ENCODE results near the gene FZR1.
"Not testable (repeated sequence)": the region's sequence is repeated elsewhere in the genome, so short reads cannot be mapped to it uniquely, and the experiment has no call there.

The FZR1 gene

GRCh38 chr19:3496392-3497273 lies 9.5 kb upstream of the FZR1 start:
- no peak for DNase-seq (ENCODE audit: low read depth)

DNA sequence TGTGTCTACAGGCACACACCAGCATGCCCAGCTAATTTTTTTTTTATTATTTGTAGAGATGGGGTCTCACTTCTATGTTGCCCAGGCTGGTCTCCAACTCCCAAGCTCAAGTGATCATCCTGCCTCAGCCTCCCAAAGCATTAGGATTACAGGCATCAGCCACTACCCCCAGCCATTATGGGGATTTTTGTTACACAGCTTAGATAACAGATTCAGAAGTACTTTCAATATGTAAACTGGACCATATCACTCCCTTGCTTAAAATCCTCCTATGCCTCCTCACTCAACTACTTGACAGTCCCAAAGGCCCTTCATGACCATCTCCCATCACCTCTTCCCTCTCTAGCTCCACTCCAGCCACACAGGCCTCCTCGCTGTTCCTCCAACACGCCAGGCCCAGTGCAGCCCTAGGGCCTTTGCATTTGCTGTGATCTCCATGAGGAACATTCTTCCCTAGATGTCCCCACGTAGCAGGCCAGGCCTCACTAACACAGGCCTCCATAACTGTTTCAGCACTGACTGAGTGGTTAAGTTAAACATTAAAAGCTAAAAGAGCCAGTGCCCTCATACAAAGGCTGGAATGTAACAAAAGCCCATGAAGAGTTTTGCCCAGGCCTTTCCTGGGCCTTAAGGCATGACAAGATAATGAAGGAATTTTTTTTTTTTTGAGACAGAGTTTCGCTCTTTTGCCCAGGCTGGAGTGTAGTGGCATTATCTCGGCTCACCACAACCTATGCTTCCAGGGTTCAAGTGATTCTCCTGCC lies 8.2 kb upstream of the FZR1 start:
- no peak for DNase-seq (ENCODE audit: low read depth)

GRCh38 chr19:3499738-3500428 lies 6.2 kb upstream of the FZR1 start:
- DNase-seq (ENCODE audit: low read depth) = no peak

DNA sequence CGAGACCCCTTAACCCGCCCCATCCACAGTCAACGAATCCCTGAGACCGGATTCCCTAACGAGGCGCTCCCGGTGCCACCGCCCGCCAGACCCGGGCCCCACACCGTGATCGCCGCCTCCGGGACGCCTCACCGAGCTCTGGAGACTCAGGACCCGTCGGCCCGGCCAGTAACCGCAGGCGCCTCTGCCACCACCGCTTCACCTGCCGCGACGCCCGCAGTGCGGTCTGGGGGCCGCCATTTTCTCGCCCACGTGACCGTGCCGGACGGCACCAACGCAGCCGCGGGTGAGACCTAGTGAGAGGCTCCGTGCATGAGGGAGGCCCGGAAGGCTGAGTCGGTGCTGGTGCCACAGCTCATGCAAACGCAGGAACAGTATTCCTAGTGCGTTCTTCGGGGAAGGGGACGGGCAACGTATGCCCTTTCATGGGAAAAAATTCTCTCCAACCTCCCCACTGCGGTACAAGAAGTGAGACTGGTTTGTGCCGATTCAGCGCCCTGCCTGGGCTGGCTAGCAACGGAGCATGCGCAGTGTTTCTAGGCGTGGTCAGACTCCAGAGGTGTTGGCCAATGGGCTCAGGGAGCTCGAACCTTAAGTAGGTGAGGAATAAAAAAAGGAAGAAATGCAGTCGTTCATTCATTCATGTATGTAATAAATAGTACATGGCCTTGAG lies 5.5 kb upstream of the FZR1 start, which contains the start of gene DOHH:
DOHH (minus strand) TSS at position 246 of the 673 bp plus-strand sequence. CDS start 3,860 bp downstream, outside the sequence.
- peak; percentile 87 for DNase-seq (ENCODE audit: low read depth)

DNA sequence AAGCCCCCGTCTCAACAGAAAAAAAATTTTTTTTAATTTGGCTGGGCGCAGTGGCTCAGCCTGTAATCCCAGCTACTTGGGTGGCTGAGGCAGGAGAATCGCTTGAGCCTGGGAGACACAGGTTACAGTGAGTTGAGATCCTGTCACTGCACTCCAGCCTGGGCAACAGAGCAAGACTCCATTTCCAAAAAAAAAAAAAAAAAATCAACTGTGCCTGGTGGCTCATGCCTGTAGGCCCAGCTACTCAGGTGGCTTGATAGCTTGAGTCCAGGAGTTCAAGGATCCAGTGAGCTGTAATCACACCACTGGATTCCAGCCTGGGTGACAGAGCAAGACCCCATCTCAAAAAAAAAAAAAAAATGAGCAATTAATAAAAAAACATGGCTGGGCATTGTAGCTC lies 4.3 kb upstream of the FZR1 start:
- no peak for DNase-seq (ENCODE audit: low read depth)

- no peak for DNase-seq (ENCODE audit: low read depth)
These were observed 3.0 kb upstream of the FZR1 start for GRCh38 chr19:3503036-3503572.

DNA sequence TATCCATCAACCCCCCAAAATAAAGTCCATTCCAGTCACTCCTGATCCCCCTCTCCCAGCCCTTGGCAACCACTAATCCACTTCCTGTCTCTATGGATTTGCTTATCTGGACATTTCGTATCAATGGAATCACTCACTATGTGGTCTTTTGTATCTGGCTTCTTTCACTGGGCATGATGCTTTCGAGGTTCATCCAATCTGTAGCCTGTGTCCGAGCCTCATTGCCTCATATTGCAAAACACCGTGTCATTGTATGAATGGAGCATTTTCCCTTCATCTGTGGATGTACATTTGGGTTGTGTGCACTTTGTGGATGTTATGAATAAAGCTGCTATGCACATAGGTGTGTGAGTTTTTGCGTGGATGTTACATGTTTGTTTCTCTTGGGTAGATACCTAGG lies 1.4 kb upstream of the FZR1 start:
- no peak for DNase-seq (ENCODE audit: low read depth)

DNA sequence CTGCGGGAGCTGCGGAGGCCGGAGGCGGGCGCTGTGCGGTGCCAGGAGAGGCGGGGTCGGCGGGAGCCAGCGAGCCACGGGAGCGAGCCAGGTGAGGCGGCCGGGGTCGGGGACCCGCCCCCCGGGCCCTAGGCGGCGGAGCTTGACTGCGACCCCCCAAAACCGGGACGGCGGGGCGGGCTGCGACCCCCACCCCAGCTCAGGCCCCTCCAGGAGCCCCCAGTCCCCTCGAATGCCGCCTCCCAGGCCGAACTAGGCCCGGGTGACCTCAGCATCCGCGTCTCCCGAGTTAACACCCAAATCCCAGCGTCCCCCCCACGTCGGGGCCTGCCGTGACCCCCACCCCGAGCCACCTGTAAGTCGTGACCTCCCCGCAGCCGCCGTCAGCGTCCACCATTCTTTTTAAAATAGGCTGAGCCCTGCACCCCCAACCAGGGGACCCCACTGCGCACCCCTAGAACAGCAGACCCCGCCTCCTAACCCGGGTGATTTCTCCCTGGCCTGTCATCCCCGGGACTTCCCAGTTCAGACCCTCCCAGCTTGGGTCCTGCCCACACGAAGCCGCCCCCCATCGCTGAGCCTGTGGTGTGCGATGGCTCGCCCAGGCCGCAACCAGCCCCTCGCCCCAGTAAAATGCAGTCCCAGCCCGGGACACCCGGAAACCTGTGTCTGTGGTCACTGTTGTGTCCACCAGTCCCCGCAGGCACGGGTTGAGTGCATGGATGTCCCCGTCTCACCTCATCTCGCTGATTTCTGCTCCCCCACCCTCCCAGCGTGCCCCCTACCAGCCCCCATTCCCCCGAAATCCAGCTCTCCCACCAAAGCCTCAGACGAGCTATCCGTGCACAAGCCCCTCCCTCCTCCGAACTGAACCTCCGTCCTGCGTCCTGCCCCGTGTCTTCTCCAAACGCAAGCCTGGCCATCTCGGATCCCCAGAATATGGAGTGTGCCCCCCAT lies 551 bp downstream of the FZR1 start:
- peak; percentile 25 for DNase-seq (ENCODE audit: low read depth)

DNA sequence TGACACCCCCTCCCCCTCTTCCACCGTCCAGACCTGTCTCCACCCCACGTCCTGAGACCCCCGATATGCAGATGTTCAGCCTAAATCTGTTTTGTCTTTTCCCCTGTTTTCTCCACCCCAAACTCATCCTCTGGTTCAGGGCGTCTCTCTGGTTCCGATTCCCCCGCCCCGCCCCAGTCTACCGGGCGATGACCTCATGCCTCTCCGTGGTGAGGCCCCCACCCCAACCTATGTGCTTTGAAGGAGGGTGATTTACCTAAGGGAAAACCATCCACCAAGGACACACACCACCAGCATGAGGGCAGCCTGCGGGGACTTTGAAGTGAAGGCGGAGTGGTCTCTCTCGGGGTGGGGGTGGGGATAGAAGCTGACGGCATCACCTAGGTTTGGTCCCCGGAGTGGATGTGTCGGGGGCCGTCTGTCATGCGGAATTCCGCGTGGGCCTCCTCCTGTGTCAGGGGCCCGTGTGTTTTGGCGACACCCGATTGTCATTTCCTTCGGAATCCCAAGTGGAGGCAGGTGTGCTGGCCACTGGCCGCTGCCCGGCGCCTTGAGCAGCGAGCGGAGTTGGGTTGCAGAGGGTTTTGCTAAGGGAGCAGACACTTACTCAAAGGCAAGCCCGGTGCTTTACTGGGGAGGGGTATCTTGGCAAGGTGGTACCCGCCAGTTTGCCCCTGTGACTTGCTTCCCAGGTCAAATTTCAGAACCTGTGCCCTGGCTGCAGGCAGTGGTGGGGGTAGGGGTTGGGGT lies 1.4 kb downstream of the FZR1 start:
- DNase-seq (ENCODE audit: low read depth) = peak; percentile 20

GRCh38 chr19:3508121-3508661 lies 2.1 kb downstream of the FZR1 start:
- DNase-seq (ENCODE audit: low read depth) = not testable (repeated sequence)

GRCh38 chr19:3508771-3509535 lies 2.8 kb downstream of the FZR1 start:
- DNase-seq (ENCODE audit: low read depth) = no peak

- DNase-seq (ENCODE audit: low read depth) = no peak
These were observed 3.5 kb downstream of the FZR1 start for GRCh38 chr19:3509566-3509989.

DNA sequence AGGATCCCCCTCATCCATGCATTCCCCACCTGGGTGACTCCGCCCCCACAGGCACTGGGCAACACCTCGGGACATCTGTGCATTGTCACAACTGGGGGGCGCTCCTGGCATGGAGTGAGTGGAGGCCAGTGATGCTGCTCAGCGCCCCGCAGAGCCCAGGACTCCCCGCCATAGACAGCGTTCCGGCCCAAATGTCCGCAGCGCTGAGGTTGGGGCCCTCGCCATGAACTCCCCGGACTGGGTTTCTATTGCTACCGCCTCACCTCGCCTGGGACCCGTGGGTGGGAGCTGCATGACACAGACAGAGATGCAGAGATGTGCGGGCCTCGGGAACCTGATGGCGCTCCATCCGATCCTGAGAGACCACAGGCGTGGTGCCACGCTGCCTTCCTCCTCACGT lies 4.6 kb downstream of the FZR1 start:
- no peak for DNase-seq (ENCODE audit: low read depth)

DNA sequence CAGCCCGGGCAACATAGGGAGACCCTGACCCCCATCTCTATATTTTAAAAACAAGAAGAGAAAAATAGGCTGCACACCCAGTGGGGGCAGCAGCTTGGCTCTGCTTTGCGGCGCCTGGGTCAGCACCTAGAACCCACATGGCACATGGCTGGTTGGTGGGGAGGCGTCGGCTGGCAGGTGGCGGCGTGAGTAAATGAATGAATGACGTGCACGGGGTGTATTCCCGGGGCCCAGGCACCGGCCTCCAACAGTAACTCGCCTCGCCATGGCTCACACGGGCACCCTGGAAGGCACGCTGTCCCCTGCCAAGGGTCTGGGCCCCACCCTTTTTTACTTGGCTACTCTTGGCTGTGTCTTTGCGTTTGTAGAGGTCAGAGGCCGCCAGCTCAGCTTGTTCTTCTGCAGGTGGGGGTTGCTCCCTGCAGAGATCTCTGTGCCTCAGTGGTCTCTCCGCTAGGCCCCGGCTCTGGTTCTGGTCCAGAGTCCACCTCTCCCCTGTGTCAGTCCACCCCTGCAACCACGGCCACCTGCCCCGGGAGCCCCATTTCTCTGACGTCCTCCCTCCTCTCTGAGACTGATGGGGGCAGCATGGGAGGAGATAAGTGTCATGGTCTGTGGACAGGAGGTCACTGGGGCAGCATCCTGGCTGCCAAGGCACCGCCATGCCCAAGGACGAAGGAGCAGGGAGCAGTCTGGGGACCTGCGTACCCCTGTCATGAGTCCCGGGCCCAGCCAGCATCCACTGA lies 5.6 kb downstream of the FZR1 start:
- no peak for DNase-seq (ENCODE audit: low read depth)

DNA sequence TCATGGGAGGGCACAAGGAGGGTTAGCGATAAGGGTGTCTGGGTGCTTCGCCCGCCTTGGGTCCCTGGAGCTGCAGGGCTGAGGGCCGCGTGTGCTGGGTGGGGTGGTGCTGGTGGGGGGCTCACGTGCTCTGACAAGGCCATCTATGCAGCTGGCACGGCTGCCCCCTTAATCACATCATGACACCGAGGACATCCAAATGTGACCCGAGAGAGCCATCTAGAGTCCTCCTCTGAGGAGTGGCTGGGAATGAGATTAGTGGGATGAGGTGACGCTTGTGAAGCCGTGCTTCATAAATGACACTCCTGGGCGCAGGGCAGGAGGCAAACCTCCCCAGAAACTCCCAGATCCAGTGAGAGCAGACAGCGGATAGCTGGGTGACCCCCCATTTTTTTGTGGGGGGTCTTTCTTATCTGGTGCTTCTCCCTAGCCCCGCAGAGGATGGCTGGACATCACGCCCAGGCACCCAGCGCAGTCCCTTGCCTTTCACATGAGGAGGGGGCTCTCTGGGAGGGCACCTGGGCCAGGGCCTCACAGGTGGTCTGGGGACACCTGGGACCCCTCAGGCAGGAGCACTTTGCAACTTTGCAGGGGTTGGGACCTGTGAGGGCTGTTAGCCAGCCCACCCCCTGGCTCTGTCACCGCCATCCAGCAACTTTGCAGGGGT lies 6.6 kb downstream of the FZR1 start:
- DNase-seq (ENCODE audit: low read depth) = no peak

DNA sequence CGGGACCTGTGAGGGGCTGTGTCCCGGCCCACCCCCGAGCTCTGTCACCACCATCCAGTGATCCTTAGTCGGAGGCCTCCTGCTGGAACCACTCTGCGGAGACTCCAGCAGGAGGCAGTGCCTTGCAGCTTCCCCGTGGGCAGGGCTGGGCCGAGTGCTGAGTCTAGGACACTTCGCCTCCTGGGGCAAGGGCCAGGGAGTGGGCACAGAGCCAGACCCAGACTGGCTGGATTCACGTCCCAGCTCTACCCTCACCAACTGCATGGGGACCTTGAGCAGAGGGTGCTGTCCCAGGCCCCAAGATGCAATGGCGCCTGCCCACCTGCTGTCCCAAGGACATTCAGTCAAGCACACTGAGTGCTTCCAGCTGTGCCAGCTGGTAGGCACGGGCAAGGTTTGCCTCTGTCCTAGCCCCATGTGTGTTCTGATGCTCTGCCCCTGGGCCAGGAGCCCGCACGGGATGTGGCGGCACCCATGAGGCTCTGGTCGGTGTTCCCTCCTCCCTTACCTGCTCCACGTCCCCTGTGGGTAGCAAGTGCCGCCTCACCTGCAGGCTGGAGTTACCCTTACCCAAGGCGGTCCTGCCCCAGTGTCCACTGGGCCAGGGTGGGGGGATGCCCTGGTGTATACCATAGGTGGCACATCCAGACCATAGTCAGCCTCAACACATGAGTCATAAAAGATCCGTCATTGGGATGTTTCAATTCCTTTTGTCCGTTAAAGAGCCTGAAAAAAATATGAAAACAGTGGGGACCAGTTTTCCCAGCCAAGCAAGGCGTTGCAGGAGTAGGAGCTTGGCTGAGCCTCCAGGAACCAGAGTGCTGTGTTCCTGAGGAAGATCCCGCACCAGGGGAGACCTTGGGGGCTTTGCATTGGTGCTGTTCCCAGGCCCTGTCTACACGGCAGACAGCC lies 7.4 kb downstream of the FZR1 start:
- DNase-seq (ENCODE audit: low read depth) = no peak

Data from T-helper 22 cell (primary cell).